Measurements from ENCODE around the gene ZC3H14. TPM values are rescaled to one million over a fixed set of nuclear protein-coding genes. Genes with fewer than 3 reads are reported as not detected.

The ZC3H14 gene
- total and polyA plus RNA-seq, 11 donors: 27.6 to 62.7 (median 42.7) TPM

GRCh38 chr14:88612981-88613380 lies 50.1 kb downstream of the ZC3H14 start:
- Histone ChIP-seq H3K9me3 (no peaks in the 10 kb centered on the region), H3K4me1 (peaks cover 0 to 16% (median 7%) of the 10 kb centered on the region in 12 donors), H3K27ac (no peak overlapping the region), H3K27me3 (no peaks in the 10 kb centered on the region), H3K4me3 (no peak overlapping the region), H3K36me3 (peaks cover 0 to 67% (median 59%) of the 10 kb centered on the region in 9 donors)
- 77 to 82% (median 82%) methylated on average over 4 of the region's 4 CpGs for WGBS, 4 donors
- intact Hi-C loops (cut with DNase I): no loop called here
- ATAC-seq (no peak), DNase-seq (no peak)
- no peak for TF ChIP-seq POLR2A (IDR thresholded peaks at IDR 0.05)
- TF ChIP-seq, protein P1, sequence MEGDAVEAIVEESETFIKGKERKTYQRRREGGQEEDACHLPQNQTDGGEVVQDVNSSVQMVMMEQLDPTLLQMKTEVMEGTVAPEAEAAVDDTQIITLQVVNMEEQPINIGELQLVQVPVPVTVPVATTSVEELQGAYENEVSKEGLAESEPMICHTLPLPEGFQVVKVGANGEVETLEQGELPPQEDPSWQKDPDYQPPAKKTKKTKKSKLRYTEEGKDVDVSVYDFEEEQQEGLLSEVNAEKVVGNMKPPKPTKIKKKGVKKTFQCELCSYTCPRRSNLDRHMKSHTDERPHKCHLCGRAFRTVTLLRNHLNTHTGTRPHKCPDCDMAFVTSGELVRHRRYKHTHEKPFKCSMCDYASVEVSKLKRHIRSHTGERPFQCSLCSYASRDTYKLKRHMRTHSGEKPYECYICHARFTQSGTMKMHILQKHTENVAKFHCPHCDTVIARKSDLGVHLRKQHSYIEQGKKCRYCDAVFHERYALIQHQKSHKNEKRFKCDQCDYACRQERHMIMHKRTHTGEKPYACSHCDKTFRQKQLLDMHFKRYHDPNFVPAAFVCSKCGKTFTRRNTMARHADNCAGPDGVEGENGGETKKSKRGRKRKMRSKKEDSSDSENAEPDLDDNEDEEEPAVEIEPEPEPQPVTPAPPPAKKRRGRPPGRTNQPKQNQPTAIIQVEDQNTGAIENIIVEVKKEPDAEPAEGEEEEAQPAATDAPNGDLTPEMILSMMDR (IDR thresholded peaks at IDR 0.05): no peak

DNA sequence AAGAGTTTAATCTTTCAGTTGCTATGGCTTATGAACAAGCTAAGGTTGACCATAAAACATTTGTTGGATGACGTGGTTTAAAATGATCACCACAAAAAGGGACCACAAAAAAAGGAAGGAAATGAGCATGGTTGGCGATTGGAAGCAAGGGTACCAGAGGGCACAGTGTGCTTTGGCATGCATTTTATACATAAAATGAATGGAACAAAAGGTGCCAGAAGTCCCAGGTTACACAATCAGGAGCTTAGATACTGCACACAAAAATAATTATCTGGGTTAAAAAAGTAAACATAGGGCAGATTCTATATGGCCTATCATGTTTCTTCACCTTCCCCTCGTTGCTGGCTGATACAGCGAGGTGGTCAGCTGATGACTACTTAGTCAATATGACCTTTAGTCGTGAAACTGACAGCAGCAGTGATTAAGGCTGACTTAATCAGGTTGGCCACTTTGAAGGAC lies 50.7 kb downstream of the ZC3H14 start:
- 51 to 59% (median 53%) methylated on average over 5 of the region's 5 CpGs for WGBS, 4 donors
- ATAC-seq: peak in 3 of 4 donors; percentile 37 to 61 (median 51)
- H3K36me3 ChIP-seq: peaks cover 0 to 62% (median 53%) of the 10 kb centered on the region in 9 donors
- no peak overlapping the region for H3K27ac ChIP-seq
- no peak for DNase-seq
- no peak for TF ChIP-seq POLR2A (IDR thresholded peaks at IDR 0.05)
- TF ChIP-seq, protein P1 (IDR thresholded peaks at IDR 0.05): no peak
- H3K9me3 ChIP-seq: no peaks in the 10 kb centered on the region
- H3K4me3 ChIP-seq: no peak overlapping the region
- no peaks in the 10 kb centered on the region for H3K27me3 ChIP-seq
- intact Hi-C loops (cut with DNase I): no loop called here
- peaks cover 0 to 16% (median 7%) of the 10 kb centered on the region in 12 donors for H3K4me1 ChIP-seq

- peaks cover 0 to 54% (median 46%) of the 10 kb centered on the region in 9 donors for H3K36me3 ChIP-seq
- peak in 1 of 4 donors; percentile 20 for ATAC-seq
Observed at GRCh38 chr14:88614218-88614907, 51.5 kb downstream of the ZC3H14 start.

GRCh38 chr14:88616697-88617096 lies 53.9 kb downstream of the ZC3H14 start:
- TF ChIP-seq, protein P1 (IDR thresholded peaks at IDR 0.05): no peak
- TF ChIP-seq POLR2A (IDR thresholded peaks at IDR 0.05): no peak
- ATAC-seq (no peak), DNase-seq (no peak)
- Histone ChIP-seq H3K27me3 (no peaks in the 10 kb centered on the region), H3K36me3 (peaks cover 0 to 31% (median 22%) of the 10 kb centered on the region in 9 donors), H3K27ac (no peak overlapping the region), H3K4me1 (peaks cover 0 to 16% (median 7%) of the 10 kb centered on the region in 12 donors), H3K4me3 (no peak overlapping the region), H3K9me3 (no peaks in the 10 kb centered on the region)
- intact Hi-C loops (cut with DNase I): no loop called here
- WGBS, 4 donors: 95 to 100% (median 96%) methylated on average over 1 of the region's 1 CpG

More at GRCh38 chr14:88614218-88614907, 51.5 kb downstream of the ZC3H14 start:
- peaks cover 0 to 16% (median 7%) of the 10 kb centered on the region in 12 donors for H3K4me1 ChIP-seq
- no peak overlapping the region for H3K4me3 ChIP-seq
- no peaks in the 10 kb centered on the region for H3K9me3 ChIP-seq
- H3K27me3 ChIP-seq: no peaks in the 10 kb centered on the region
- TF ChIP-seq, protein P1 (IDR thresholded peaks at IDR 0.05): no peak
- TF ChIP-seq POLR2A (IDR thresholded peaks at IDR 0.05): no peak
- DNase-seq: no peak
- intact Hi-C loops (cut with DNase I): no loop called here
- no peak overlapping the region for H3K27ac ChIP-seq
- WGBS, 4 donors: 70 to 75% (median 72%) methylated on average over 3 of the region's 3 CpGs

Data from heart left ventricle (tissue), 16 donors.